MM.1S (cell line): ENCODE data around the gene KCNQ1.

Experiments
- DNase-seq: peaks from one replicate; pipeline ENCODE4 v3.0.0-alpha.2; 2015
- H2AFZ ChIP-seq: fragments of 300-600 bp; sonication (generic); 2 replicates; pipeline ENCODE4 v1.6.0; 2016; ENCODE audit warnings: antibody characterized with exemption, low read length
- H3F3A ChIP-seq: fragments of 300-600 bp; sonication (generic); 2 replicates; pipeline ENCODE4 v1.6.1; 2016; ENCODE audit warnings: mild to moderate bottlenecking, antibody characterized with exemption, low read length, moderate library complexity, mixed read lengths; ENCODE audit not compliant: insufficient read depth
- H3K27ac ChIP-seq: fragments of 300-600 bp; sonication (generic); 2 replicates; pipeline ENCODE4 v1.5.1; 2016; ENCODE audit warnings: mild to moderate bottlenecking, low read length
- H3K27me3 ChIP-seq: fragments of 300-600 bp; sonication (generic); replicated peaks from 2 replicates; pipeline ENCODE4 v1.6.0; 2016; ENCODE audit warnings: low read length; ENCODE audit not compliant: insufficient read depth
- H3K36me3 ChIP-seq: fragments of 300-600 bp; sonication (generic); replicated peaks from 2 replicates; pipeline ENCODE4 v1.6.1; 2016; ENCODE audit warnings: mild to moderate bottlenecking, low read length, mixed read lengths; ENCODE audit not compliant: insufficient read depth
- H3K4me1 ChIP-seq: fragments of 300-600 bp; sonication (generic); 2 replicates; pipeline ENCODE4 v1.6.1; 2016; ENCODE audit warnings: low read length, mixed read lengths
- H3K4me2 ChIP-seq: fragments of 300-600 bp; sonication (generic); 2 replicates; pipeline ENCODE4 v1.6.0; 2016; ENCODE audit warnings: low read depth, low read length
- H3K4me3 ChIP-seq: fragments of 300-600 bp; sonication (generic); 2 replicates; pipeline ENCODE4 v1.5.1; 2016; ENCODE audit warnings: low read length, mixed read lengths
- H3K79me2 ChIP-seq: fragments of 300-600 bp; sonication (generic); 2 replicates; pipeline ENCODE4 v1.6.1; 2016; ENCODE audit warnings: mixed run types, low read length, mixed read lengths
- H3K9ac ChIP-seq: fragments of 300-600 bp; sonication (generic); 2 replicates; pipeline ENCODE4 v1.6.1; 2016; ENCODE audit warnings: low read length, mixed read lengths
- H3K9me2 ChIP-seq: fragments of 300-600 bp; sonication (generic); replicated peaks from 2 replicates; pipeline ENCODE4 v1.6.1; 2016; ENCODE audit warnings: mild to moderate bottlenecking, low read length, mixed read lengths; ENCODE audit not compliant: insufficient read depth
- H3K9me3 ChIP-seq: fragments of 300-600 bp; sonication (generic); replicated peaks from 2 replicates; pipeline ENCODE4 v1.6.1; 2016; ENCODE audit warnings: mild to moderate bottlenecking, low read length, mixed read lengths; ENCODE audit not compliant: insufficient read depth
- H4K20me1 ChIP-seq: fragments of 300-600 bp; sonication (generic); 2 replicates; pipeline ENCODE4 v1.6.1; 2016; ENCODE audit warnings: mild to moderate bottlenecking, low read length, moderate library complexity, mixed read lengths; ENCODE audit not compliant: insufficient read depth
- CTCF ChIP-seq: fragments of 300-600 bp; sonication (generic); IDR thresholded peaks from 2 replicates; pipeline ENCODE4 v1.5.1; 2016; ENCODE audit warnings: antibody characterized with exemption, low read length, mixed read lengths
- EZH2 ChIP-seq: fragments of 300-600 bp; sonication (generic); optimal IDR thresholded peaks from 2 replicates; pipeline ENCODE3; 2017; ENCODE audit warnings: low read depth, mild to moderate bottlenecking, antibody characterized with exemption, low read length, mixed read lengths
- EZH2phosphoT487 ChIP-seq: fragments of 300-600 bp; sonication (generic); IDR thresholded peaks from 2 replicates; pipeline ENCODE4 v1.6.1; 2018; ENCODE audit warnings: antibody characterized with exemption, low read length

Gene KCNQ1

GRCh38 chr11:2450321-2451041 lies 5.7 kb downstream of the KCNQ1 start:
- DNase-seq: no peak
- Histone ChIP-seq H4K20me1 (no peaks in the 10 kb centered on the region), H3K4me1 (peaks cover 14% of the 10 kb centered on the region), H3K4me2 (no peak overlapping the region), H3K27ac (no peak overlapping the region), H3K4me3 (no peak overlapping the region), H3K27me3 (no peaks in the 10 kb centered on the region), H2AFZ (no peak overlapping the region), H3K9me3 (no peaks in the 10 kb centered on the region), H3K9me2 (no peaks in the 10 kb centered on the region), H3K79me2 (peaks cover 53% of the 10 kb centered on the region), H3K36me3 (no peaks in the 10 kb centered on the region), H3F3A (no peaks in the 10 kb centered on the region), H3K9ac (no peak overlapping the region)
- no peak for TF ChIP-seq CTCF
- TF ChIP-seq EZH2phosphoT487: no peak
- TF ChIP-seq EZH2: no peak

GRCh38 chr11:2451336-2451735 lies 6.5 kb downstream of the KCNQ1 start:
- Histone ChIP-seq H3K4me1 (peaks cover 7% of the 10 kb centered on the region; the same call in 1 of the 2 replicates), H3F3A (no peaks in the 10 kb centered on the region), H3K27ac (no peak overlapping the region), H2AFZ (no peak overlapping the region), H3K9ac (no peak overlapping the region), H3K4me2 (no peak overlapping the region), H3K27me3 (no peaks in the 10 kb centered on the region), H3K4me3 (no peak overlapping the region), H3K9me2 (no peaks in the 10 kb centered on the region), H4K20me1 (no peaks in the 10 kb centered on the region), H3K36me3 (no peaks in the 10 kb centered on the region), H3K9me3 (no peaks in the 10 kb centered on the region), H3K79me2 (peaks cover 44% of the 10 kb centered on the region)
- TF ChIP-seq CTCF (no peak), EZH2 (no peak), EZH2phosphoT487 (no peak)
- no peak for DNase-seq

GRCh38 chr11:2451916-2452315 lies 7.1 kb downstream of the KCNQ1 start:
- Histone ChIP-seq H3F3A (no peaks in the 10 kb centered on the region), H3K27ac (no peak overlapping the region), H3K9me3 (no peaks in the 10 kb centered on the region), H3K27me3 (no peaks in the 10 kb centered on the region), H3K79me2 (peaks cover 38% of the 10 kb centered on the region), H3K4me1 (0 out of 2 replicates have a peak, but pooled peaks cover 2% of the 10 kb centered on the region), H2AFZ (no peak overlapping the region), H3K4me3 (no peak overlapping the region), H3K4me2 (no peak overlapping the region), H4K20me1 (no peaks in the 10 kb centered on the region), H3K36me3 (no peaks in the 10 kb centered on the region), H3K9ac (no peak overlapping the region), H3K9me2 (no peaks in the 10 kb centered on the region)
- no peak for TF ChIP-seq EZH2phosphoT487
- TF ChIP-seq CTCF: no peak
- TF ChIP-seq EZH2: no peak
- peak; percentile 2 for DNase-seq
